Medulla oblongata (tissue), 1 donor: ENCODE results near the gene RDH8.

Experiments used
- DNase-seq: peaks from one replicate; pipeline ENCODE4 v3.0.0-alpha.2; 2015; ENCODE audit errors: extremely low spot score

Gene RDH8

GRCh38 chr19:10013316-10013715 is at the start of gene RDH8:
TSS of gene RDH8 (plus strand) at chr19:10013483. CDS start at chr19:10013498, 15 bp downstream.
- DNase-seq = no peak

DNA sequence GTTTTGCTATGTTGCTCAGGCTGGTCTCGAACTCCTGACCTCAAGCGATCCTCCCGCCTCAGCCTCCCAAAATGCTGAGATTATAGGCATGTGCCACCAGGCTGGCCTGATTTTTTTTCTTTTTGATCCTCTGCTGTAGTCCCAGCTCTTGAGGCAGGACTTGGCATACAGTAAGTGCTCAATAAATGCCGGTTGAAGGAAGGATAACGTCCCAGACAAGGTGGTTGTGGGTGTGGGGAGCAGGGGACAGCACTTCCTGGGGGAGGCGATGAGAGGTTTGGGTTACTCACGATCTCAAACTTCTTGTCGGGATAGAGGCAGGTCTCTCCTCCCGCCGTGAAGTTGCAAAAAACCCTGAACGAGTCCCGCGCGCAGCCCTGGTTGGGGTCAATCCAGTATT is 47.3 kb upstream of the RDH8 start:
- no peak for DNase-seq

GRCh38 chr19:9966448-9966847 is 46.8 kb upstream of the RDH8 start:
- DNase-seq = no peak

DNA sequence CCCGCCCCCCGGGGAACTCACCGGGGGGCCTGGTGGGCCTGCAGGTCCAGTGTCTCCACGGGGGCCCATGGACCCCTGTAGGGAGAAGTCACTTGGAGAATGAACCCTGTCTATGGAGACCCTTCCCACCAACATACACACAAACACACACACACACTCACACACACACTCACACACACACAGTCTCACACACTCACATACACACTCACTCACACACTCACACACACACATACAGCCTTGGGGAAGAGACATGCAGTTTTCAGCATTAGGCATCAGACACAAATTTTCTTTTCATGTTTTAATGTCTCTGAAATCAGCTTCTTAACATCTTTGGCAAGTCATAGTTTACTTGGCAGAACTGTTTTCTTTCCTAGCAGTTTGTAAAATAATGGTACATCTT is 46.0 kb upstream of the RDH8 start:
- DNase-seq = no peak

DNA sequence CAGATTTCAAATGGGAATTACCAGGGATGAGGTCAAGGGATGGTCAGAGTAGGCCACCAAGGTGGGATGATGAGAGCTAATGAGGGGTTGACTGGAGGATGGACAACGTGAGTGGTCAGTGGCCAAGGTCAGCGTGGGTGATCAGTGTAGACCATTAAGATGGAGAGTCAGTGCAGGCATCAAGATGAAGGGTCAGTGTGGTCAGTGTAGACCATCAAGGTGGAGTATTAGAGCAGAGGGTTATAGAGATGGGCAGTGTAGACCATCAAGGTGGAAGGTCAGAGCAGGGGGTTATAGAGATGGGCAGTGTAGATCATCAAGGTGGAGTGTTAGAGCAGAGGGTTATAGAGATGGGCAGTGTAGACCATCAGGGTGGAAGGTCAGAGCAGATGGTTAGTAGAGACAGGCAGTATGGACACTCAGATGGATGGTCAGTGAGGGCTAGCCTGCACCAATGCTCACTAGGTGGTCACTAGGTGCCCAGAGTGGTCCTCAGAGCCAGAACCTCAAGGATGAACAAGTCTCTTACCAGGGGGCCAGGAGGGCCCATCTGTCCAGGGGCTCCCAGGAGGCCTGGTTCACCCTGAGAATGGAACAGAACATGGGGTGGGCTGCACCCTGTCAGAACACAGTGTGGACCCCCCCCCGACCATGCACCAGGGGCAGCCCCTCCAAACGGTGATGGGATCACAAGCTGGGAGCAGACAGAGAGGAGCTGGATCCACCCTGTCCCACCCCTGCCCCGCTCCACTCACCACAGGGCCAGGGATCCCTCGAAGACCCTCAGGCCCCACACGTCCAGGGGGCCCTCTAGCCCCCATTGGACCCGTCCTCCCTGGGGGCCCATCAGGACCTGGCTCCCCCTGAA is 44.2 kb upstream of the RDH8 start:
- no peak for DNase-seq

- no peak for DNase-seq
Measured at GRCh38 chr19:9969688-9969975, 43.7 kb upstream of the RDH8 start.

DNA sequence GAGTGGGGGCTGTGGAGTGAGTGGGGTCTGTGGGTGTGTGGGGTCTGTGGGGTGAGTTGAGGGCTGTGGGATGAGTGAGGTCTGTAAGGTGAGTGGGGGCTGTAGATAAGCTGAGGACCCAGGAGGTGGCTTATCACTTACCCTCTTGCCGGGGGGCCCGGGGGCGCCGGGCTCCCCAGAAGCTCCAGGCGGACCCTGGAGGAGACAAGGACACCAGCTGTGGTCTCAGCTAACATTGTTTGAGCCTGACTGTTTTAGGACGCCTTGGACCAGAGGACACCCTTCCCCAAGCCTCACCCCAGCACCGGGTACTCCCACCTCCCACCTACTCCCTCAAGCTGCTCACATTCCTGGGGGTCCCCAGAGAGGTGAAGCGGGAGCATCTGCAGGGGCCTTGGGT is 42.8 kb upstream of the RDH8 start:
- DNase-seq = no peak

GRCh38 chr19:9971166-9971897 is 42.0 kb upstream of the RDH8 start:
- DNase-seq = no peak

GRCh38 chr19:9972103-9972502 is 41.2 kb upstream of the RDH8 start:
- DNase-seq = no peak

GRCh38 chr19:9981406-9982260 is 31.6 kb upstream of the RDH8 start:
- DNase-seq = no peak

DNA sequence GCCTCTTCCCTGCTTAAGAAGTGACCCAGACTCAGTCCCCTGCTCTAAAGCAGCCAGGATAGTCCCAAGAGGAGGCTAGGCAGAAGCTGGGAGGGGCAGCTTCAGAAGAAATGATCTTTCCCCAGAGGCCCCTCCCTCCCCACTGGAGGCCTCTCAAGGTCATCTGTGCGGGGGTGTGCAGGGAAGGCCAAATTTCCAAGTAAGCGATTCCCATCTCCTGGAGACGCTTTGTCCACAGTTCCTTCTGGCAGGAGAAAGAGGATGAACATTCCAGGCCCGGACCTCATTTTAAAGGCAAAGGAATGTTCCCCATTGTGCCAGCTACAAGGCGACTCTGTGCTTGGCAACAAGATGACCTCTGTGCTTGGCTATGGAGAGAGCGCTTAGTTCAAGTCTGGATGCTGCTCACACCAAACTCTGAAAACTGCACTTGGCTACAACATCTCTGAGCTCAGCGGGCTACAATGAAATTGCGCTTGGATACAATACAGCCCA is 26.4 kb upstream of the RDH8 start:
- DNase-seq = peak; percentile 89

DNA sequence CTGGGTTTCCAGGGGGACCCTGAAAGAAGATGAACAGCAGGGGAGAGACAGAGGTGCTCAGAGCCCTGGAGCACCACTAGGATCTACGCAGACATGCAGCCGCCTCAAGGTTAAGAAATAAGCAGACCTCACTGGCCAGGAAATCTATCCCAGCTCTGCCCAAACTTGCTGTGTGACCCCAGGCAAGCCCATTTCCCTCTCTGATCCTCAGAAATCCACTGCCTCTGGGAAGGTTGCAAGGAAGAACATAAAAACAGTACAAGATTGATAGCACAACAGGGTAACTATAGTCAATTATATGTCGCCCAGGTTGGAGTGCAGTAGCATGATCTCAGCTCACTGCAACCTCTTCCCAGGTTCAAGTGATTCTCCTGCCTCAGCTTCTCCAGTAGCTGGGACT is 23.8 kb upstream of the RDH8 start:
- no peak for DNase-seq

DNA sequence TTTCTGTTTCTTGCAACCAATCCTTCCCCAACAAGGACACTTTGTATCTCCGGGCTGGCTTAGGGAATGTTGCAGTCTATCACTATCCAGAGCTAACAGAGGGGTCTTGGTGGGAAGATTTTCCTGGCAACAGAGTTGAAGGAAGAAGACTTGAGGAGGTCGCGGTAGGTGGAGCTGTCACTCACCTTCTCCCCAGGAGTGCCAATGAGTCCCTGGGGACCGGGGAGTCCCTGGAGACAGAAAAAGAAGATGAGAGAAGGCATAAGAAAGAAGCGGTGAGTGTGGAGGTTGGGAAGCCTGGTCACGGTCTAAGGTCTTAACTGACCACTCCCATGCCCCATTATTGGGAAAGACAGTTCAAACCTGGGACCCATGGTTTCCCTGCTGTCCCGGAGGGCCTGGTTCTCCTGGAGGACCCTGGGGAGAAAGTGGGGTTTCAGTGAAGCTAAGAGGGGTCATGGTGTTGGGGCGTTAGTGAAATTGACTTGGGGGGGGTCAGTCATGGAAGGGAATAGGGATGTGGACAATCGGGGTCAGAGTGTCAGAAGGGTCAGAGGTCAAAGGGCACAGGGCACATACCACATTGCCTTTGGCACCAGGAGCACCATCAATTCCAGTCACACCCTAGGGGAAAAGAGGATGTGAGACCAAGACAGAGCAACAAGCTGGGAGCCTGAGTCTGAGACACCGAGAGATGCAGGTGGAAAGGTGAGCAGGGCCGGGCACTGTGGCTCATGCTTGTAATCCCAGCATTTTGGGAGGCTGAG is 21.7 kb upstream of the RDH8 start:
- no peak for DNase-seq

- no peak for DNase-seq
Measured at GRCh38 chr19:9995084-9995483, 18.2 kb upstream of the RDH8 start.

- no peak for DNase-seq
Measured at GRCh38 chr19:9995999-9996398, 17.3 kb upstream of the RDH8 start.

- no peak for DNase-seq
Measured at GRCh38 chr19:9996541-9996940, 16.7 kb upstream of the RDH8 start.

GRCh38 chr19:10000171-10000826 is 13.0 kb upstream of the RDH8 start:
- DNase-seq = peak; percentile 75

GRCh38 chr19:10001899-10002298 is 11.4 kb upstream of the RDH8 start:
- DNase-seq = no peak

- no peak for DNase-seq
Measured at GRCh38 chr19:10003271-10003670, 10.0 kb upstream of the RDH8 start.

DNA sequence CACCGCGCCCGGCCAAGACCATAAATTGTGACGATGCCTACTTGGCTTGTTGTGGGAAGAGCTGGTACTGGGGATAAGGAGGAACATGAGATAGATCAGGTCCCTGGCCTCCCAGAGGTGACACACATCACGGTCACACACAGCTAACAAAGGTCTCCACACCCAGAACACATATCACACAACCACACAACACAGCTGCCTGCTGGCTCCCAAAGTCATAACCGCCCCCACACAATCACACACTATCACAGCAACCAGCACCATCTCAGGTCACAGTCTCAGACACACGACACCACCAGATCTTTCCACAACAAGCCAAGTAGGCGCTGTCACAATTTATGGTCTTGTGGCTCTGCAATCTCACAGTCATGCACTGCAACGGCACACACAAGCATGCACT is 8.7 kb upstream of the RDH8 start:
- DNase-seq = no peak
